ENCODE measurements around the gene RNF157.

RNF157 gene

DNA sequence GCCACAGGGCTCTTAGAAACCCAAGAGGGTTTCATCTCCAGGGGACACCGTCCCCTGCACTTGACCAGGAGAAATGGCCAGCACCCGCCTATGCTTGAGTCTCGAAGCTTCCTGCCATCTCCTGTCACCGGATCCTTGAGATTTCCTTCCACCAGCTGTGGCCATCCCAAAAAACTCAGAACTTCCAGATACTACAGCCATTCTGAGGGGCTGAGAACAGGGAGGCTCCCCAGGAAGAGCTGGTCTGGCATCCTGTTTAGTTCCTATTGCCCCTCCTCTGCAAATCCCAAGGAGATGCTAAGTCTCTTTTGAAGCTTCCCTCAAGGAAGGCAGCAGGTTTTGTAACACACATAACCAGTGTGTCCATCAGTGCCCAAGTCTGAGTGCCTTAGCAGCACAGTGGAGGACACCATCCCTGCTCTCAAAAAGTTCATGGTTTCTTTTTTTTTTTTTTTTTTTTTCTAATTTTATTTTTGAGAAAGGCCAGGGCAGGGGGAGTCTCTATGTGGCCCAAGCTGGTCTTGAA lies 26.8 kb upstream of the RNF157 start:
- H3K4me2 ChIP-seq (ENCODE audit: low read length), result peak overlapping the region; percentile 81
- H3K36me3 ChIP-seq (ENCODE audit: control insufficient read depth, low read length), result peaks cover 51% of the 10 kb centered on the region
- peak overlapping the region; percentile 88 for H3K4me3 ChIP-seq (ENCODE audit: low read length)
- peak overlapping the region; percentile 91 for H3K27ac ChIP-seq (ENCODE audit: low read depth, low read length)
- peaks cover 57% of the 10 kb centered on the region for H3K79me2 ChIP-seq (ENCODE audit: control insufficient read depth, low read length)
- H3K4me1 ChIP-seq (ENCODE audit: control insufficient read depth, low read length), result peaks cover 81% of the 10 kb centered on the region
- H3F3A ChIP-seq (ENCODE audit: control insufficient read depth, insufficient read depth), result peaks cover 28% of the 10 kb centered on the region
- H4K20me1 ChIP-seq (ENCODE audit: control insufficient read depth, insufficient read depth, low read depth, low read length), result no peaks in the 10 kb centered on the region
- H3K9me2 ChIP-seq (replicated peaks; ENCODE audit: control insufficient read depth, low read length), result no peaks in the 10 kb centered on the region
- H3K9me3 ChIP-seq (ENCODE audit: control insufficient read depth, insufficient read depth, low read length), result no peaks in the 10 kb centered on the region
- TF ChIP-seq EZH2phosphoT487 (IDR thresholded peaks at IDR 0.05; ENCODE audit: borderline replicate concordance, low read length), result no peak
- TF ChIP-seq, protein P1, sequence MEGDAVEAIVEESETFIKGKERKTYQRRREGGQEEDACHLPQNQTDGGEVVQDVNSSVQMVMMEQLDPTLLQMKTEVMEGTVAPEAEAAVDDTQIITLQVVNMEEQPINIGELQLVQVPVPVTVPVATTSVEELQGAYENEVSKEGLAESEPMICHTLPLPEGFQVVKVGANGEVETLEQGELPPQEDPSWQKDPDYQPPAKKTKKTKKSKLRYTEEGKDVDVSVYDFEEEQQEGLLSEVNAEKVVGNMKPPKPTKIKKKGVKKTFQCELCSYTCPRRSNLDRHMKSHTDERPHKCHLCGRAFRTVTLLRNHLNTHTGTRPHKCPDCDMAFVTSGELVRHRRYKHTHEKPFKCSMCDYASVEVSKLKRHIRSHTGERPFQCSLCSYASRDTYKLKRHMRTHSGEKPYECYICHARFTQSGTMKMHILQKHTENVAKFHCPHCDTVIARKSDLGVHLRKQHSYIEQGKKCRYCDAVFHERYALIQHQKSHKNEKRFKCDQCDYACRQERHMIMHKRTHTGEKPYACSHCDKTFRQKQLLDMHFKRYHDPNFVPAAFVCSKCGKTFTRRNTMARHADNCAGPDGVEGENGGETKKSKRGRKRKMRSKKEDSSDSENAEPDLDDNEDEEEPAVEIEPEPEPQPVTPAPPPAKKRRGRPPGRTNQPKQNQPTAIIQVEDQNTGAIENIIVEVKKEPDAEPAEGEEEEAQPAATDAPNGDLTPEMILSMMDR (IDR thresholded peaks at IDR 0.05; ENCODE audit: low read depth, low read length, poor library complexity, severe bottlenecking), result no peak
- no peaks in the 10 kb centered on the region for H3K27me3 ChIP-seq (ENCODE audit: control insufficient read depth, low read length)

DNA sequence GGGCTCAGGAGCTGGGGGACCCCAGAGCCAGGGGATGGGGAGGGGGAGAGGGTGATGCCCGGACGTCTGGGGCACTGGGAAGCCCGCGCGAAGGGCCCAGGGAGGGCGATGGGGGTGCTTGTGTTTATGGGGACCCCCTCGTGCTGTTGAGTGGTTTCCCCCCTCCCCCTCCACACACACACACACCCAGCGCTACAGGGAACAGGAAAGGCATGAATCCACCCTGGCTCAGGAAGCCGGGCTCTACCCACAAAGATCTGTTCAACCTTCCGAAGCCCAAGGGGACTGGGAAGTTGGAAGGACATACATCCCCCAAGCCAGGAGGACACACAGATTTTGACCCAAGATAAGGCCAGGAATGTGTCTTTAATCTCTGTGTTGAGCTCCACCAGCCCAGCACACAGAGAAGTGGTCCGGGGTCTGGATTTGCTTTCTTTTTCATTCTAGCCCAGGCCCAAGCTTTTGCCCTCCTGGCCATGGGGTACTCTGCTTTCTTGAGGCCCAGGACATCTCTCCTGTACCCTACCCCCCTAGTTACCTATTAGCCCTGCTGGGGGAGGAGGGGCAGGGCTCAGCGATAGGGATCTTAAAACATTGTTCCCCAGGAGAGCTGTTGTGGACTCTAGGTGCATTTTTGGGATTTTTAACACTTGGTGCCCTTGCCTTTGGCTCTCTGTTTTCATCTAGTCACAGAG lies 26.1 kb upstream of the RNF157 start:
- peak overlapping the region; percentile 81 for H3K4me2 ChIP-seq (ENCODE audit: low read length)
- H3K4me1 ChIP-seq (ENCODE audit: control insufficient read depth, low read length), result peaks cover 81% of the 10 kb centered on the region
- no peak for TF ChIP-seq EZH2phosphoT487 (IDR thresholded peaks at IDR 0.05; ENCODE audit: borderline replicate concordance, low read length)
- TF ChIP-seq, protein P1 (IDR thresholded peaks at IDR 0.05; ENCODE audit: low read depth, low read length, poor library complexity, severe bottlenecking), result no peak
- H4K20me1 ChIP-seq (ENCODE audit: control insufficient read depth, insufficient read depth, low read depth, low read length), result no peaks in the 10 kb centered on the region
- no peaks in the 10 kb centered on the region for H3K9me3 ChIP-seq (ENCODE audit: control insufficient read depth, insufficient read depth, low read length)
- no peaks in the 10 kb centered on the region for H3K9me2 ChIP-seq (replicated peaks; ENCODE audit: control insufficient read depth, low read length)
- peaks cover 31% of the 10 kb centered on the region for H3F3A ChIP-seq (ENCODE audit: control insufficient read depth, insufficient read depth)
- no peaks in the 10 kb centered on the region for H3K27me3 ChIP-seq (ENCODE audit: control insufficient read depth, low read length)
- peaks cover 47% of the 10 kb centered on the region for H3K36me3 ChIP-seq (ENCODE audit: control insufficient read depth, low read length)
- peak overlapping the region; percentile 91 for H3K27ac ChIP-seq (ENCODE audit: low read depth, low read length)
- H3K79me2 ChIP-seq (ENCODE audit: control insufficient read depth, low read length), result peaks cover 53% of the 10 kb centered on the region
- H3K4me3 ChIP-seq (ENCODE audit: low read length), result peak overlapping the region; percentile 88

DNA sequence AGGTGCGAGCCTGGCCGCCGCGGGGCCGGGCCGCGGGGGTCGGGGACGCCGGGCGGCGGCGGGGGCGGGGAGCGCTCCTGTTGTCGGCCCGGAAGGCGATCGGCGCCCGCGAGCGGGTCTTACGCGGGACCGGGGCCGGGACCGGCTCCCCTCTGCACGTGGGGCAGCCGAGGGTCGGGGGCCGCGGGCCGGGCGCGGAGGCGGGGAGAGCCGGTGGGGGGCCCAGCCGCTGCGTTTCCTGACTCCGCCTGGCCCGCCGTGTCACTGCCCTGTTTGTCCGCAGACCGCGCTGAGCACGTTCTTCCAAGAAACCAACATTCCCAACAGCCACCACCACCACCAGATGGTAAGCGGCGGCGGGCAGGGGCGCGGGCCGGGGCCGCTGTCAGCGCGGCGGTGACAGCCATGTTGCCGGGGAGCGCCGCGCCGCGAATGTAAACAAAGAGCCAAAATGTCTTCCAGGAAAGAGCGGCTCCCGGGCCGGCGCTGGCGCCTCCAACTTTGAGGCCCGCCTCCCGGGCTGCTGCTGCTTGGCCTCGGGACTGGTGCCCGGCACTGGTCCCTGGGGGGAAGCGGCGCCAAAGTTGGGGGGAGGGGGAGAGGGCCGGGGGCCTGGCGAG lies 25.4 kb upstream of the RNF157 start:
- H3F3A ChIP-seq (ENCODE audit: control insufficient read depth, insufficient read depth), result peaks cover 30% of the 10 kb centered on the region
- peaks cover 81% of the 10 kb centered on the region for H3K4me1 ChIP-seq (ENCODE audit: control insufficient read depth, low read length)
- peak overlapping the region; percentile 91 for H3K27ac ChIP-seq (ENCODE audit: low read depth, low read length)
- TF ChIP-seq EZH2phosphoT487 (IDR thresholded peaks at IDR 0.05; ENCODE audit: borderline replicate concordance, low read length), result no peak
- TF ChIP-seq, protein P1 (IDR thresholded peaks at IDR 0.05; ENCODE audit: low read depth, low read length, poor library complexity, severe bottlenecking), result no peak
- H3K9me3 ChIP-seq (ENCODE audit: control insufficient read depth, insufficient read depth, low read length), result no peaks in the 10 kb centered on the region
- H4K20me1 ChIP-seq (ENCODE audit: control insufficient read depth, insufficient read depth, low read depth, low read length), result no peaks in the 10 kb centered on the region
- H3K9me2 ChIP-seq (replicated peaks; ENCODE audit: control insufficient read depth, low read length), result no peaks in the 10 kb centered on the region
- peaks cover 46% of the 10 kb centered on the region for H3K79me2 ChIP-seq (ENCODE audit: control insufficient read depth, low read length)
- H3K27me3 ChIP-seq (ENCODE audit: control insufficient read depth, low read length), result no peaks in the 10 kb centered on the region
- H3K4me2 ChIP-seq (ENCODE audit: low read length), result peak overlapping the region; percentile 81
- peak overlapping the region; percentile 88 for H3K4me3 ChIP-seq (ENCODE audit: low read length)
- H3K36me3 ChIP-seq (ENCODE audit: control insufficient read depth, low read length), result peaks cover 41% of the 10 kb centered on the region

Data from DOHH2 (cell line).